HG02623 (cell line): ENCODE results near the gene PTHLH.

Experiments
- ATAC-seq: cut with Tn5 transposase; IDR thresholded peaks from one replicate; pipeline ENCODE4 v1.9.1; 2021; ENCODE audit warnings: moderate library complexity; ENCODE audit not compliant: unreplicated experiment

The PTHLH gene

GRCh38 chr12:27975222-27976136, 2.9 kb upstream of the PTHLH start:
- ATAC-seq, result no peak

- no peak for ATAC-seq
Observed at GRCh38 chr12:27974735-27975221, 2.2 kb upstream of the PTHLH start.

- no peak for ATAC-seq
Observed at GRCh38 chr12:27973487-27973890, 956 bp upstream of the PTHLH start.

GRCh38 chr12:27971606-27972005, 927 bp downstream of the PTHLH start:
- ATAC-seq, result no peak

GRCh38 chr12:27971121-27971489, 1.4 kb downstream of the PTHLH start:
- no peak for ATAC-seq

- ATAC-seq, result peak; percentile 14
Observed at GRCh38 chr12:27970401-27971120, 2.0 kb downstream of the PTHLH start.

- peak; percentile 86 for ATAC-seq
Observed at GRCh38 chr12:27969624-27970400, 2.7 kb downstream of the PTHLH start.

GRCh38 chr12:27968972-27969623, 3.4 kb downstream of the PTHLH start:
- ATAC-seq, result no peak

GRCh38 chr12:27967551-27968054, 4.9 kb downstream of the PTHLH start:
- no peak for ATAC-seq

GRCh38 chr12:27966870-27967269, 5.7 kb downstream of the PTHLH start:
- no peak for ATAC-seq

GRCh38 chr12:27965966-27966365, 6.6 kb downstream of the PTHLH start:
- no peak for ATAC-seq

- ATAC-seq, result no peak
Observed at GRCh38 chr12:27965411-27965810, 7.1 kb downstream of the PTHLH start.

- ATAC-seq, result no peak
Observed at GRCh38 chr12:27964123-27964522, 8.4 kb downstream of the PTHLH start.

- no peak for ATAC-seq
Observed at GRCh38 chr12:27960821-27961220, 11.7 kb downstream of the PTHLH start.

- no peak for ATAC-seq
Observed at GRCh38 chr12:27958675-27959074, 13.9 kb downstream of the PTHLH start.

GRCh38 chr12:27957366-27957765, 15.2 kb downstream of the PTHLH start:
- no peak for ATAC-seq

- ATAC-seq, result no peak
Observed at GRCh38 chr12:27953817-27954216, 18.7 kb downstream of the PTHLH start.

- ATAC-seq, result no peak
Observed at GRCh38 chr12:27953348-27953747, 19.2 kb downstream of the PTHLH start.

- ATAC-seq, result no peak
Observed at GRCh38 chr12:27952510-27952909, 20.0 kb downstream of the PTHLH start.

GRCh38 chr12:27951898-27952297, 20.6 kb downstream of the PTHLH start:
- no peak for ATAC-seq

GRCh38 chr12:27946421-27946820, 26.1 kb downstream of the PTHLH start:
- no peak for ATAC-seq
